ENCODE results near the gene TUBGCP5.

DNA sequence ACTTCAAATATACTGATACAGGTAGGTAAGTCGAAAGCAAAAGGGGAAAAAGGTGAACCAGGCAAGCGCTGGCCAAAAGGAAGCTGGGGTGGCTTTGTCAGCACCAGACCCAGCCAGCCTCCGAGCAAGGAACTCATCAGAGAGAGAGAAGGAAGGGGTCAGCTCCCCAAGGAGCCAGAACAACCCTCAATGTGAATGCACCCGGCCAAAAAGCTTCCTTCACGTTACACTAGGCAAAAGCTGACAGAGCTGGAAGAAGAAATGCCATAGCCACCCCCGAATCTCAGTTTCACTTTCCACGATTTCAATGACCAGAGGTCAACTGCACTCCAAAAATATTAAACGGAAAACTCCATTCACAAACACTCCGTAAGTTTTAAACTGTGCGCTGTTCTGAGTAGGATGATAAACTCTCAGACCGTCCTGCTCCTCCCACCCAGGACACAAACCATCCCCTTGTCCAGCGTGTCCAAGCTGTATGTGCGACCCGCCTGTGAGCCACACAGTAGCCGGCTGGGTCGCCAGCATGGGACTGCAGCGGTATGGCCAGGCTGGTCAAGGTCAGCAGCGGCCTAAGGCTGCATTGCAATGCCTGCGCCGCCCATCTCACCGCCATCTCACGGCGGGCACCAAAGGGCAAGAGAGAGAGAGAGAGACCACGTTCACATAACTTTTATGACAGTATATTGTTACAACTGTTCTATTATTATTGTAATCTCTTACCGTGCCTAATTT, 88.9 kb downstream of the TUBGCP5 start:
- TF ChIP-seq EZH2 (IDR thresholded peaks at IDR 0.05; ENCODE audit: borderline replicate concordance, low read depth, low read length, severe bottlenecking), result no peak
- no peak for TF ChIP-seq POLR2A (IDR thresholded peaks at IDR 0.05; ENCODE audit: low read depth, low read length)
- TF ChIP-seq, protein P1, sequence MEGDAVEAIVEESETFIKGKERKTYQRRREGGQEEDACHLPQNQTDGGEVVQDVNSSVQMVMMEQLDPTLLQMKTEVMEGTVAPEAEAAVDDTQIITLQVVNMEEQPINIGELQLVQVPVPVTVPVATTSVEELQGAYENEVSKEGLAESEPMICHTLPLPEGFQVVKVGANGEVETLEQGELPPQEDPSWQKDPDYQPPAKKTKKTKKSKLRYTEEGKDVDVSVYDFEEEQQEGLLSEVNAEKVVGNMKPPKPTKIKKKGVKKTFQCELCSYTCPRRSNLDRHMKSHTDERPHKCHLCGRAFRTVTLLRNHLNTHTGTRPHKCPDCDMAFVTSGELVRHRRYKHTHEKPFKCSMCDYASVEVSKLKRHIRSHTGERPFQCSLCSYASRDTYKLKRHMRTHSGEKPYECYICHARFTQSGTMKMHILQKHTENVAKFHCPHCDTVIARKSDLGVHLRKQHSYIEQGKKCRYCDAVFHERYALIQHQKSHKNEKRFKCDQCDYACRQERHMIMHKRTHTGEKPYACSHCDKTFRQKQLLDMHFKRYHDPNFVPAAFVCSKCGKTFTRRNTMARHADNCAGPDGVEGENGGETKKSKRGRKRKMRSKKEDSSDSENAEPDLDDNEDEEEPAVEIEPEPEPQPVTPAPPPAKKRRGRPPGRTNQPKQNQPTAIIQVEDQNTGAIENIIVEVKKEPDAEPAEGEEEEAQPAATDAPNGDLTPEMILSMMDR (IDR thresholded peaks at IDR 0.05; ENCODE audit: extremely low read depth in 1 of 2, insufficient read depth in 1 of 2, low read depth in 1 of 2, low read length in 2 of 2), result no peak
